ENCODE data around the gene CEP250.

Gene CEP250

GRCh38 chr20:35465976-35466375, 10.6 kb downstream of the CEP250 start:
- no peak overlapping the region for H3K4me3 ChIP-seq (ENCODE audit: low read depth, low read length)
- TF ChIP-seq CTCF (IDR thresholded peaks at IDR 0.05; ENCODE audit: low read depth, low read length, missing control alignments) = no peak
- in situ Hi-C loops (cut with HindIII; ENCODE audit: low sequenced_read_pairs) = no loop called here
- no peak for DNase-seq (ENCODE audit: low read depth)

GRCh38 chr20:35466856-35467255, 11.5 kb downstream of the CEP250 start:
- DNase-seq (ENCODE audit: low read depth) = no peak
- in situ Hi-C loops (cut with HindIII; ENCODE audit: low sequenced_read_pairs) = no loop called here
- no peak for TF ChIP-seq CTCF (IDR thresholded peaks at IDR 0.05; ENCODE audit: low read depth, low read length, missing control alignments)
- H3K4me3 ChIP-seq (ENCODE audit: low read depth, low read length) = no peak overlapping the region

GRCh38 chr20:35467339-35468224, 12.2 kb downstream of the CEP250 start:
- no peak for TF ChIP-seq CTCF (IDR thresholded peaks at IDR 0.05; ENCODE audit: low read depth, low read length, missing control alignments)
- in situ Hi-C loops (cut with HindIII; ENCODE audit: low sequenced_read_pairs) = no loop called here
- no peak overlapping the region for H3K4me3 ChIP-seq (ENCODE audit: low read depth, low read length)
- DNase-seq (ENCODE audit: low read depth) = no peak

- in situ Hi-C loops (cut with HindIII; ENCODE audit: low sequenced_read_pairs) = no loop called here
- no peak overlapping the region for H3K4me3 ChIP-seq (ENCODE audit: low read depth, low read length)
- TF ChIP-seq CTCF (IDR thresholded peaks at IDR 0.05; ENCODE audit: low read depth, low read length, missing control alignments) = no peak
- no peak for DNase-seq (ENCODE audit: low read depth)
Observed at GRCh38 chr20:35468671-35469334, 13.4 kb downstream of the CEP250 start.

- no peak overlapping the region for H3K4me3 ChIP-seq (ENCODE audit: low read depth, low read length)
Observed at GRCh38 chr20:35472209-35472608, 16.8 kb downstream of the CEP250 start.

More at GRCh38 chr20:35472209-35472608, 16.8 kb downstream of the CEP250 start:
- TF ChIP-seq CTCF (IDR thresholded peaks at IDR 0.05; ENCODE audit: low read depth, low read length, missing control alignments) = no peak
- in situ Hi-C loops (cut with HindIII; ENCODE audit: low sequenced_read_pairs) = loop anchor here (10.0 kb wide), 1 partner anchor 263 kb away; no protein-coding TSS in a partner anchor
- no peak for DNase-seq (ENCODE audit: low read depth)

Measured in astrocyte of the cerebellum (primary cell).